Measurements from ENCODE around the gene SRCAP. TPM values are rescaled to one million over a fixed set of nuclear protein-coding genes. Genes with fewer than 3 reads are reported as not detected.

Gene SRCAP
- total RNA-seq, 1 donor: 15.1 TPM

DNA sequence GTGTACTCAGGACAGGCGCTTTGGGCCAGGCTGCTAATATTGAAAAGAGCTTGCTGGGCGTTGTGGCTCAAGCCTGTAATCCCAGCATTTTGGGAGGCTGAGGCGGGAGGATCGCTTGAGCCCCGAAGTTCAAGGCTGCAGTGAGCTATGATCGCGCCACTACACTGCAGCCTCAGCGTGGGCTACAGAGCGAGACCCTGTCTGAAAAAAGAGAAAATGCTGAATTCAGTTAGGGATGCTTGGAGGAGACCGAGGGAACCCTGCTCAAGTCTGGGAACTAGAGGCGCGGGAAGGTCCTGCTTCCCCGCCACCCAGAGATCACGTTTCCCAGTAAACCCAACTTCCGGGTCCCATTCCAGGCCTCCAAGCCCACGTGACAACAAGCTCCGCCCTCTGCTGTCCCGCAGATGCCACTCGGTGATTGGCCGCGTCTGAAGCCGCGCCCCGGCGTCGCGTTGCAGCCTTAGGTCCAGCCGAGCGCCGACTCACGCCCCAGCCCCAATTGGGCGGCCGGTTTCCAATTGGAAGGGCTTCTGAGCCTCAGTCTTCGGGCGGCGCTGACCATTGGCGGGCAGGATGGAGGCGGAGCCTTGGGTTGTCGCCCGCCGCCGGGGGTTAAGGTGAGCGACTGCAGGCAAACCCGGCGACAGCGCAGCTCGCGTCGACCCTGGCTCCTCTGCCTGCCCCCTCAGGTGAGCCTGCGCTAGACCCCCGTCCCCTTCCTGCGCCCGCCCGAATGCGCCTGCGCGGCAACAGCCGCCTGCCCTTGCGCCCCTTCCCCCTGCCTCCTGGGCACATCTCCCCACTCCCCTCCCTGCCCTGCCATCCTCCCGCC lies 49.0 kb downstream of the SRCAP start, which contains the start of gene PHKG2:
TSS of gene PHKG2 (plus strand) at position 627 of the 835 bp plus-strand sequence. CDS start 396 bp downstream, outside the sequence.
- H3K4me3 ChIP-seq (ENCODE audit: low read depth, low read length): peak within 1 kb of the TSS; percentile 90
- DNase-seq (ENCODE audit: low read depth): peak; percentile 99
- TF ChIP-seq, protein P1, sequence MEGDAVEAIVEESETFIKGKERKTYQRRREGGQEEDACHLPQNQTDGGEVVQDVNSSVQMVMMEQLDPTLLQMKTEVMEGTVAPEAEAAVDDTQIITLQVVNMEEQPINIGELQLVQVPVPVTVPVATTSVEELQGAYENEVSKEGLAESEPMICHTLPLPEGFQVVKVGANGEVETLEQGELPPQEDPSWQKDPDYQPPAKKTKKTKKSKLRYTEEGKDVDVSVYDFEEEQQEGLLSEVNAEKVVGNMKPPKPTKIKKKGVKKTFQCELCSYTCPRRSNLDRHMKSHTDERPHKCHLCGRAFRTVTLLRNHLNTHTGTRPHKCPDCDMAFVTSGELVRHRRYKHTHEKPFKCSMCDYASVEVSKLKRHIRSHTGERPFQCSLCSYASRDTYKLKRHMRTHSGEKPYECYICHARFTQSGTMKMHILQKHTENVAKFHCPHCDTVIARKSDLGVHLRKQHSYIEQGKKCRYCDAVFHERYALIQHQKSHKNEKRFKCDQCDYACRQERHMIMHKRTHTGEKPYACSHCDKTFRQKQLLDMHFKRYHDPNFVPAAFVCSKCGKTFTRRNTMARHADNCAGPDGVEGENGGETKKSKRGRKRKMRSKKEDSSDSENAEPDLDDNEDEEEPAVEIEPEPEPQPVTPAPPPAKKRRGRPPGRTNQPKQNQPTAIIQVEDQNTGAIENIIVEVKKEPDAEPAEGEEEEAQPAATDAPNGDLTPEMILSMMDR (IDR thresholded peaks at IDR 0.05; ENCODE audit: insufficient read depth, low read depth, low read length): no peak

DNA sequence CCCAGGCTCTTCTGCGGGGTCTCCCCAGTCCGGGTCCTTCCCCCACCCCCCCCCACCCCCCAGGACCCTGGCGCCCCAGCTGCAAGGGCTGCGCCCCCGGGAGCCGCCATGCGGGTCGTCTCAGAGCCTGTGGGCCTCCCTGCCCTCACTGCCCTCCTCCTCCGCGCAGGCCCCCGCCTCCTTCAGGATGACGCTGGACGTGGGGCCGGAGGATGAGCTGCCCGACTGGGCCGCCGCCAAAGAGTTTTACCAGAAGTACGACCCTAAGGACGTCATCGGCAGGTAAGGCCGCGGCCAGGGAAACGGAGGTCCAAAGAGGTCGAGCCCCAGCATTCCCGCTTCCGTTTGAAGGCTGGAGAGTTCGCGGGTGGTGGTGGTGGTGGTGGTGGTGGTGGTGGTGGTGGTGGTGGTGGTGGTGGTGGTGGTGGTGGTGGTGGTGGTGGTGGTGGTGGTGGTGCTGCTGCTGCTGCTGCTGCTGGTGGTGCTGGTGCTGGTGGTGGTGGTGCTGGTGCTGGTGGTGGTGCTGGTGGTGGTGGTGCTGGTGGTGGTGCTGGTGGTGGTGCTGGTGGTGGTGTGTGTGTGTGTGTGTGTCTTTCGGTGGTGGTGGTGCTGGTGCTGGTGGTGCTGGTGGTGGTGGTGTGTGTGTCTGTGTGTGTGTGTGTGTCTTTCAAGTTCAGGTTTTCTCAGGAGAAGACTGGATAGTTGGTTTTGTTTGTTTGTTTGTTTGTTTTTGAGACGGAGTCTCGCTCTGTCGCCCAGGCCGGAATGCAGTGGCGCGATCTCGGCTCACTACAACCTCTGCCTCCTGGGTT lies 49.9 kb downstream of the SRCAP start:
- H3K4me3 ChIP-seq (ENCODE audit: low read depth, low read length): peak overlapping the region; percentile 90
- TF ChIP-seq, protein P1 (IDR thresholded peaks at IDR 0.05; ENCODE audit: insufficient read depth, low read depth, low read length): no peak
- peak; percentile 44 for DNase-seq (ENCODE audit: low read depth)

DNA sequence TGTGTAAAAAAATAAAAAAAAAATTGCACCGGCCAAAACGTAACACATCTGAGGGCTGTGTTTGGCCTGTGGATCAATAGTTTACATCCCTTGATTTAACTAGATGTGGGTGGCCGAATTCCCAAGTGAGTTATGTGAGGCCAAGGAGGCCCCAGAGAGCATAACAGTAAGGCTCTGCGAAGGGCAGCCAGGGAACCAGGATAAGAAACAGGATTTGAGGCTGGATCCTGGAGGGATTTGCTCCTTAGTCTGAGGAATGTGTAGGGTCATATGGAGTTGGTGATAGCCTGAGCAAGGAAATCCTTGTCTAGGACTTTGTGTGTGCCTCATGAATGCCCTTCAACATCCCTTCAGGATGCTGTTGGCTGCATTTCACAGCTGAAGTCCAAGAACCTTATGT lies 51.2 kb downstream of the SRCAP start:
- H3K4me3 ChIP-seq (ENCODE audit: low read depth, low read length): no peak overlapping the region
- TF ChIP-seq, protein P1 (IDR thresholded peaks at IDR 0.05; ENCODE audit: insufficient read depth, low read depth, low read length): no peak
- DNase-seq (ENCODE audit: low read depth): no peak

DNA sequence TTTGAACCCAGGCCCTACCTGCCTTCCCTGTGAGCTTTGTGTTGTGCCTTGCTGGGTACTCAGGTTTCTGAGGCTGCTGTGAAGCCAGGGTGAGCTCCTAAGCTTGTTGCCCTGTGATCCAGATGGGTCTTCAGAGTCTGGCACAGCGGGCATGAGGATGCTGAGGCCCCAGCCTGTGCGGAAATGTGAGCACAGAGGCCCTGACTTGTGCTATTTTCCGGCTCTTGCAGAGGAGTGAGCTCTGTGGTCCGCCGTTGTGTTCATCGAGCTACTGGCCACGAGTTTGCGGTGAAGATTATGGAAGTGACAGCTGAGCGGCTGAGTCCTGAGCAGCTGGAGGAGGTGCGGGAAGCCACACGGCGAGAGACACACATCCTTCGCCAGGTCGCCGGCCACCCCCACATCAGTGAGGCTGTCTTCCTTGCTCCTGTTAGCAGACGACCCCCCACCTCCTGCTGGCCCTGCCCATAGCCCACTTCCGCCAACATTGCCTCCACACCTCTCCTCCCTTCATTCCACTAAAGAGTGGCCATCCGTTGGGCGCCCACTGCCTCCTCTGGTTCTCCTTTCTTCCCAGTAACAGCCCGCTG lies 52.0 kb downstream of the SRCAP start:
- H3K4me3 ChIP-seq (ENCODE audit: low read depth, low read length): no peak overlapping the region
- TF ChIP-seq, protein P1 (IDR thresholded peaks at IDR 0.05; ENCODE audit: insufficient read depth, low read depth, low read length): no peak
- no peak for DNase-seq (ENCODE audit: low read depth)

DNA sequence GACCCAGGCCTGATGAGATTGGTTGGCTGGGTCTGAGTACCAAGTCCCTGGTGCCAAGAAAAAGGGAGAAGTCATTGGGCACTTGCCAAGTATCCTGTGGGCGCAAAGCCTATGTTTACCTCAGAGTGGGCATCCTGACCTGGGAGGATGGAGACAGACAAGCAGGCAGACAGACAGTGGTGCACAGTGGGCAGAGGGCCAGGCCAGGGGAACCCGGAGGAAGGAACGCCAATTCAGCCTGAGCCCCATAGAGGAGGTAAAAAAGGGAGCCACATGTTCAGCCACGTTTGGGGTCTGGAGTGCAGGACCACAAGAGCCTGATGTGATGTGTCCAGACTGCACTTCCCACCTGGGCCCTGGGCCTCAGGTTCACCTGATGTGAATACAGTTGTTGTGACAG lies 54.6 kb downstream of the SRCAP start:
- no peak overlapping the region for H3K4me3 ChIP-seq (ENCODE audit: low read depth, low read length)
- no peak for DNase-seq (ENCODE audit: low read depth)
- TF ChIP-seq, protein P1 (IDR thresholded peaks at IDR 0.05; ENCODE audit: insufficient read depth, low read depth, low read length): no peak

DNA sequence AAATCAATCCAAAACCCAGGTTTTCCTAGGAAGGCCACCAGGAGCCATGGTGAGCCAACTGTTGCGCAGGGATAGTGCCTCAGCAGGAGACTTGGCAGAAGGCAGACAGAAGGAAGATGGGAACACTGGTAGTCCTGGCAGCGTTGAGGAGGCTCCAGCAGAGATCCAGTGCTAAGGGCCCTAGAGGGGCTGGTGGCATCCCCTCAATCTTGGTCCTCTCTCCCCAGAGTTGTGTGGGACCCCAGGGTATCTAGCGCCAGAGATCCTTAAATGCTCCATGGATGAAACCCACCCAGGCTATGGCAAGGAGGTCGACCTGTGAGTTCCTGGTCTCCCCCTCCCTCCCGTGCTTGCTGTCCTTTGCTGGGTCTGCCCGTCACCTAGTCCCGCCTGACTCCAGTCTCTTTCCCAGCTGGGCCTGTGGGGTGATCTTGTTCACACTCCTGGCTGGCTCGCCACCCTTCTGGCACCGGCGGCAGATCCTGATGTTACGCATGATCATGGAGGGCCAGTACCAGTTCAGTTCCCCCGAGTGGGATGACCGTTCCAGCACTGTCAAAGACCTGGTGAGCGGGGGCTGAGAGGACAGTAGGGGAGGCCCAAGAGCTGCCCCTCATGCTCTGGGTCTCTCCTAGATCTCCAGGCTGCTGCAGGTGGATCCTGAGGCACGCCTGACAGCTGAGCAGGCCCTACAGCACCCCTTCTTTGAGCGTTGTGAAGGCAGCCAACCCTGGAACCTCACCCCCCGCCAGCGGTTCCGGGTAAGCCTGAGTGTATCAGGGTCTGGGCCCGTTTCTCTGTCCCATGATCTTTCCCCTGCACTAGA lies 57.2 kb downstream of the SRCAP start:
- DNase-seq (ENCODE audit: low read depth): no peak
- no peak overlapping the region for H3K4me3 ChIP-seq (ENCODE audit: low read depth, low read length)
- TF ChIP-seq, protein P1 (IDR thresholded peaks at IDR 0.05; ENCODE audit: insufficient read depth, low read depth, low read length): no peak
